ENCODE measurements around the gene CDC42BPB. TPM values are rescaled to one million over a fixed set of nuclear protein-coding genes. Genes with fewer than 3 reads are reported as not detected.

The CDC42BPB gene
- total RNA-seq, 1 experiment from 2014 or later, result 103 TPM

GRCh38 chr14:103086771-103087342 lies 29.5 kb upstream of the CDC42BPB start:
- no peak for DNase-seq
- no peak overlapping the region for H2BK120ac ChIP-seq (ENCODE audit: low read depth, low read length, poor library complexity, severe bottlenecking)
- peaks cover 4% of the 10 kb centered on the region for H3K23me2 ChIP-seq (ENCODE audit: insufficient read length, low read depth, low read length, poor library complexity, severe bottlenecking)
- H3K27me3 ChIP-seq (ENCODE audit: insufficient read depth, low read length), result peaks cover 1% of the 10 kb centered on the region; the same call in 1 of the 2 replicates
- no peak overlapping the region for H4K8ac ChIP-seq (replicated peaks; ENCODE audit: insufficient read length, low read depth, low read length)
- no peaks in the 10 kb centered on the region for H4K20me1 ChIP-seq (ENCODE audit: control insufficient read depth, insufficient read depth, insufficient read length)
- no peak overlapping the region for H3K4ac ChIP-seq (ENCODE audit: low read depth, low read length)
- H3K56ac ChIP-seq (ENCODE audit: insufficient read length, low read depth, low read length), result no peak overlapping the region
- H3K27me3 Mint-ChIP-seq (ENCODE audit: low read depth), result peaks cover 11% of the 10 kb centered on the region
- H2BK15ac ChIP-seq (ENCODE audit: low read depth, low read length), result no peak overlapping the region
- no peak overlapping the region for H2BK12ac ChIP-seq (ENCODE audit: insufficient read length, low read depth, low read length)
- H3K4me2 ChIP-seq (ENCODE audit: insufficient read depth, insufficient read length, low read length), result no peak overlapping the region
- peaks cover 5 to 12% of the 10 kb centered on the region in 2 experiments for H3K4me1 Mint-ChIP-seq
- TF ChIP-seq, protein P1, sequence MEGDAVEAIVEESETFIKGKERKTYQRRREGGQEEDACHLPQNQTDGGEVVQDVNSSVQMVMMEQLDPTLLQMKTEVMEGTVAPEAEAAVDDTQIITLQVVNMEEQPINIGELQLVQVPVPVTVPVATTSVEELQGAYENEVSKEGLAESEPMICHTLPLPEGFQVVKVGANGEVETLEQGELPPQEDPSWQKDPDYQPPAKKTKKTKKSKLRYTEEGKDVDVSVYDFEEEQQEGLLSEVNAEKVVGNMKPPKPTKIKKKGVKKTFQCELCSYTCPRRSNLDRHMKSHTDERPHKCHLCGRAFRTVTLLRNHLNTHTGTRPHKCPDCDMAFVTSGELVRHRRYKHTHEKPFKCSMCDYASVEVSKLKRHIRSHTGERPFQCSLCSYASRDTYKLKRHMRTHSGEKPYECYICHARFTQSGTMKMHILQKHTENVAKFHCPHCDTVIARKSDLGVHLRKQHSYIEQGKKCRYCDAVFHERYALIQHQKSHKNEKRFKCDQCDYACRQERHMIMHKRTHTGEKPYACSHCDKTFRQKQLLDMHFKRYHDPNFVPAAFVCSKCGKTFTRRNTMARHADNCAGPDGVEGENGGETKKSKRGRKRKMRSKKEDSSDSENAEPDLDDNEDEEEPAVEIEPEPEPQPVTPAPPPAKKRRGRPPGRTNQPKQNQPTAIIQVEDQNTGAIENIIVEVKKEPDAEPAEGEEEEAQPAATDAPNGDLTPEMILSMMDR (conservative IDR thresholded peaks at IDR 0.05), result no peak
- H4K5ac ChIP-seq (ENCODE audit: insufficient read length, low read depth, low read length), result no peak overlapping the region
- H3K79me1 ChIP-seq (ENCODE audit: insufficient read depth, low read depth, low read length, poor library complexity, severe bottlenecking), result no peaks in the 10 kb centered on the region
- H2AFZ ChIP-seq (ENCODE audit: low read length), result no peak overlapping the region
- H3K4me1 ChIP-seq (ENCODE audit: insufficient read depth, low read length), result no peaks in the 10 kb centered on the region
- no peak overlapping the region for H2BK5ac ChIP-seq (ENCODE audit: insufficient read length, low read length)
- H4K91ac ChIP-seq (ENCODE audit: insufficient read length, low read depth, low read length), result no peak overlapping the region
- no peak overlapping the region for H2BK20ac ChIP-seq (ENCODE audit: low read depth, low read length, poor library complexity, severe bottlenecking)
- no peak overlapping the region for H3K27ac Mint-ChIP-seq
- no peaks in the 10 kb centered on the region for H3K9me3 ChIP-seq (ENCODE audit: control insufficient read depth, low read depth, low read length)
- H2AK5ac ChIP-seq (ENCODE audit: insufficient read length, low read length), result no peak overlapping the region
- no peaks in the 10 kb centered on the region for H3K9me3 Mint-ChIP-seq
- no peaks in the 10 kb centered on the region for H3K36me3 Mint-ChIP-seq (ENCODE audit: insufficient read depth in 1 of 3, low read depth in 3 of 3)
- H3T11ph ChIP-seq (ENCODE audit: low read length), result no peak overlapping the region
- H3K9ac ChIP-seq (ENCODE audit: extremely low read depth, insufficient read length, low read length), result no peak overlapping the region
- no peaks in the 10 kb centered on the region for H3K79me2 ChIP-seq (ENCODE audit: insufficient read depth, low read length)
- no peak overlapping the region for H3K27ac ChIP-seq (ENCODE audit: insufficient read length, low read depth, low read length)
- no peak overlapping the region for H3K23ac ChIP-seq (ENCODE audit: insufficient read length, low read depth, low read length)
- no CpG with 5 or more reads among the region's 8 CpGs for WGBS (ENCODE audit: extremely low coverage, insufficient read length, low lambda C conversion rate)
- H3K14ac ChIP-seq (ENCODE audit: insufficient read depth, low read length), result no peak overlapping the region
- H3K18ac ChIP-seq (ENCODE audit: insufficient read length, low read depth, low read length), result no peak overlapping the region
- H3K4me3 Mint-ChIP-seq, result no peak overlapping the region

All from H9 (cell line).